HG03520 (cell line): Measurements from ENCODE around the gene MORN1.

Experiments used
- ATAC-seq: cut with Tn5 transposase; IDR thresholded peaks from one replicate; pipeline ENCODE4 v1.9.1; 2021; ENCODE audit warnings: mild to moderate bottlenecking, moderate library complexity; ENCODE audit not compliant: unreplicated experiment

Gene MORN1

DNA sequence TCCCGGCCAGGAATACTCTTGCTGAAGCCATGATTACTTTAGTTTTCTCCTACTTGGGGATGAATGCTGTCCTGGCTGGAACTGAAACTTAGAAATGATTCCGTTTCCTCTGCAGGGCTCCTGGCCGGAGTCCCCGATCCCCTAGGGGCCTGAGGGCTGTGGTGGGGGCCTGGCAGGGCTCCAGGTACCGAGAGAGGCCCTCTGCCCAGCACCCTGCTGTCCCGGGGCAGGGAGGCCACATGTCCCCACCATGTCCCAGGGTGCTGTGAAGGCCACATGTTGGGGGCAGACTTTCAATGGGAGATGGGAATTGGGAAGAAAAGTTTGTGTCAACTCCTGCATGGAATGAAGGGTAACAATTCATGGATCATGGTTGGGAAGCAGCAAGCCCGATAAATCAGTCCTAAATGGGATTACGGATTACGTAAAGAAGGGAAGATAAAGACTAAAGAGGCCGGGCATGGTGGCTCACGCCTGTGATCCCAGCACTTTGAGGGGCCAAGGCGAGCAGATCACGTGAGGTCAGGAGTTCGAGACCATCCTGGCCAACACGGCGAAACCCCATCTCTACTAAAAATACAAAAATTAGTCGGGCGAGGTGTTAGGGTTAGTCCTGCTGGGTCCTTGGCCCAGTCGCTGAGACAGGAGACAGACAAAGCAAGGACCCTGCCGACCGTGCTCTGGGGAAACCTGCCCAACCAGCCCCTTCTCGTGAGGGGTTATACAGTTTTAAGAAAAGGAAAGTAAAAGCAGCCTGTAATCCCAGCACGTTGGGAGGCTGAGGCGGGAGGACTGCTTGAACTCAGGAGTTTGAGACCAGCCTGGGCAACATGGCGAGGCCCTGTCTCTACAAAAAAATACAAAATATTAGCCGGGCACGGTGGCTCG lies 37.6 kb downstream of the MORN1 start:
- ATAC-seq = no peak

DNA sequence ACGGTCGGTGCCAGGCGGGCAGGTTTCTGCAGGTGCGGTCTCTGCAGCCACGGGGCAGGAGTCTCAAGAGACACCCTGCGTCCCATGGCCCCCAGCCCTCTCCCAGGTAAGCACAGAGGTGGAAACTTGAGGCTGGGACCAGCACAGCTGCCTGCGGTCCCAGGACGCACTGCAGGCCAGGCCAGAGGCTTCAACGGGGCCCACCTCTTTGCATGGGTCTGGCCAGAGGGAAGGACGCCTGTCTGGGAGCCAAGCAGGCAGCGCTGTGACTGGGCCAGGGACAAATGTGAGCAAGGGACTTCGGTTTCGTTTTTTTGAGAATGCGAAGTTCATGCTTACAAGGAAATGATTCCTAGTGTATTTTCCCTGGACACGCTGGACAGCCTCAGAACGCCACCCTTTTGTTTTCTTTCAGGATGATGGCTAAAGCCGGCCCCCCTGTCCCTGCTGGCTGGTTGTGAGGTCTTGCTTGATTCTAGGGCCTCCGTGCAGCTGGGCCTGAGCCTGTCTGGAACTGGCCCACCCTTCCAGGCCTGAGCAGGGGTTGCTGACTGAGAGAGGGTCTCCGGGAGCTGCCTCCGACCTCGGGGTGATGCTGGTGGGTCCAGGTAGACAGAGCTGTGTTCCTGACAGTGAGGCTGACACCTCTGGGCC lies 38.3 kb downstream of the MORN1 start:
- ATAC-seq = no peak

DNA sequence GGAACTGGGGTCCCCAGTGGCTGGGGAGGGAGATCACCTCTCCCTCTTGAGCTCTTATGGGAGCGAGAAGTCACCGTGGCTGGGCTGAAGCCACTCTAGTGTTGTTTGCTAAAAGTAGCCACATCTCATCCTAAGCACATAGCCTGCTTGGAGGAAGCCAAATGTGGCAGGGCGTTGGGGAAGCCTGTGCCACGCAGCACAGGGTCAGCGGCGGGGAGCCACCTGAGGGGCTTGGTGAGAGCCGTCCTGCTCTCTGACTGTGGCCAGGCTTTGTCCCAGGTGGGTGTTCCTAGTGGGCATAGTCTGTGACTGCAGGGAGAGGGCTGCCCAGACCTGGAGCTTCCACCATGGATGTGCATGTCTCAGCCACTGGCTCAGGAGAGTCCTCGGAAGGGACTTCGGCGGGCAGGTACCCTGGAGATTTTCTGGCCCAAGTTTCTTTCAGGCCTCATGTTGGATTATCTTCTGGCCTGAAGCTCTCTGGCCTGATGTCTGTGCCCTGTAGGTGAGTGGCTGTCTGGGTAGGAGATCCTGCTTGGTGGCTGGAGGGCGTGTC lies 38.9 kb downstream of the MORN1 start:
- no peak for ATAC-seq

GRCh38 chr1:2351723-2352122 lies 39.6 kb downstream of the MORN1 start:
- no peak for ATAC-seq

DNA sequence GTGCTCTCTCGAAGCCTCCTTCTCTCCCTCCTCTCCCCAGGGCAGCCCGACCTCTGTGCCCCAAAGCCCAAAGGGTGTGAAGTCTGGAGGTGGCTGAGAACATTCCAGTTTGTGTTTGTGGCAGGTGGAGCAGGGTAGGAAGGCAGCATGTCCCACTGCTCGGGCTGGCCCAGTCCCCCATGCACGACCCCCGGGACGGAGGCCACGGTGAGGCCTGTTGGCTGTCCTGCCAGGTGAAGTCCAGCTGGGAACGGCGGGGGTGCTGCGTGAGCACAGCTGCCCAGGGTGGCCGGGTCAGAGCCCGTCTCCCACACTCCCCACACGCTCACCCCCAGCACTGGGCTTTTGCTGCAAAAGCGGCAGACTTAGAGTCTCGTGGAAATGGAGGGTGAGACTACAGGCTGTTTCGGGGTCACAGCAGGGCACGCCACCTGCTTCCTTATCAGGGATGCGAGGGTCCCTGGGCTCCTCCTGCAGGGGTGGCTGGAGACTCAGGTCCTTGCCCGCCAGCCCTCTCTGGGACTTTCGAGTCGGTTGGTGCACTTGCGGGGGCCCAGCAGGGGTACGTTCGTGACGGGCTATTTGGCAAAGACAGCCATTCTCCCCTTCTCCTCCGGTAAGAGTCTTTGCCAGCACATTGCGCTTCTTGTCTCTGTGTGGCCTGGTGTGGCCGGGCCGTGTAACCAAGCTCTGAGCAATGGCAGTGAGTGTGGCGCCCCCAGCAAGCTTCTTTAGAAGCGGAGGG lies 40.3 kb downstream of the MORN1 start:
- no peak for ATAC-seq

GRCh38 chr1:2350501-2350900 lies 40.9 kb downstream of the MORN1 start:
- ATAC-seq = no peak

GRCh38 chr1:2349806-2350205 lies 41.5 kb downstream of the MORN1 start:
- no peak for ATAC-seq

- ATAC-seq = no peak
Measured at GRCh38 chr1:2348346-2349325, 42.7 kb downstream of the MORN1 start.

GRCh38 chr1:2347896-2348295 lies 43.5 kb downstream of the MORN1 start:
- no peak for ATAC-seq

DNA sequence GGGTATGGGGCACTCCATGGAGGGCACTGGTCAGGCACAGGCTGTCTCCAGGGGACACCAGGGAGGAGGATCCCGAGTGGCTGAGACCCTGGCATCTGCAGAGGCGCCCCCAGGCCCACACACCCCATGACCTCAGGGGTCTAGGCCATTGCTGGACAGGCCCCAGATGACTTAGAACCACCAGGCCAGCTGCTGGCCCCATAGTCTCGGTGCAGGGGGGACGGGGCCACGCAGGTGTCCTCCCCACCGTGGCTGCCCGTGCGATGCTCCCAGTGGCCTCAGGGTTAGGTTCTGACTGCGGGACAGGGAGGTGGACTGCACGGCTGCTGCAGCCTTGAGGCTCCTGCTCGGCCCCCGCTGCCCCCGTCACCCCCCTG lies 44.0 kb downstream of the MORN1 start:
- ATAC-seq = no peak

- ATAC-seq = no peak
Measured at GRCh38 chr1:2346691-2347408, 44.5 kb downstream of the MORN1 start.

GRCh38 chr1:2345297-2346075 lies 45.9 kb downstream of the MORN1 start:
- ATAC-seq = no peak

DNA sequence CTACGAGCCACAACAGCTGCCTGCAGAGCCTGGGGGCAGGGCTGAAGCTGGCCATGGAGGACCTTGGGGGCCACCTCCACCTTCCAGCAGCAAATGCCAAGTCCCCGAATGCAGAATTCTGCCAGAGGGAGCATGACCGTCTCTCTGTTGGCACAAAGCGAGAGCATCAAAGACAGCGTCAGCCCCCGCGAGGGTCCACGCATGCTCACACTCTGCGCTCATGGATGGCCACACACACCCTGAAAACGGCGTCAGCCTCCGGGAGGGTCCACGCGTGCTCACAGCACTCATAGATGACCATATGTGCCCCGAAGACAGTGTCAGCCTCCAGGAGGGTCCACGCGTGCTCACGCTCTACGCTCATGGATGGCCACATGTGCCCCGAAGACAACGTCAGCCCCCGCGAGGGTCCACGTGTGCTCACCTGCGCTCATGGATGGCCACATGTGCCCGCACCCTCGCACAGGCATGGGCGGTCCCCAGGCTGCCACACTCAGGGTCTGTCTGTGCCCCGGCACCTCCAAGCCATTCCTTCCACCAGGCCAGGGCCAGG lies 46.5 kb downstream of the MORN1 start:
- no peak for ATAC-seq

DNA sequence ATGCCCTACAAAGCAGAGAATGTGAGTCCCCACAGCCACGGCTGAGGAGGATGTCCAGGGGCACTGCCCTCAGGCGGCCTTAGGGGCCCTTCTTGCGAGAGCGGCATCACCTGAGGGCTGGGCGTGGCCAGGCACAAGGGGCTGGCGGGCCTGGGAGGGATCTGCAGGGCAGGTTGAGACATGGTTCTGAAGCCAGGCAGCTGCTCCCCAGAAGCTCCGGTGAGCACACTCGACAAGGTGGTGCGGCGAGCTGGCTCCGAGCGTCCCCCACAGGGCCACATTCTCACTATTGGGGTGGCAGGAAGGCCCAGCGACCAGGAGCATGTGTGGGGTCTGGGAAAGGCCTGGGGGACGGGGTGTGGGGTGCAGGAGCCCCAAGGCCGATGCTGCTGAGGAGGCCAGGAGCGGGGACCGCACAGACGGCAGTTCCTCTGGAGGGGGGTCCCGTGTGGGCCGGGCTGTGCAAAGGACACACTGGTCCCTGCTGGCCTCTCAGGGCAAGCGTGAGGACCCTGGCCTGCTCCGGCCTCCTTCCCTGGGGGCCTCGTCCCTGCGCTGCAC lies 47.2 kb downstream of the MORN1 start:
- ATAC-seq = no peak

DNA sequence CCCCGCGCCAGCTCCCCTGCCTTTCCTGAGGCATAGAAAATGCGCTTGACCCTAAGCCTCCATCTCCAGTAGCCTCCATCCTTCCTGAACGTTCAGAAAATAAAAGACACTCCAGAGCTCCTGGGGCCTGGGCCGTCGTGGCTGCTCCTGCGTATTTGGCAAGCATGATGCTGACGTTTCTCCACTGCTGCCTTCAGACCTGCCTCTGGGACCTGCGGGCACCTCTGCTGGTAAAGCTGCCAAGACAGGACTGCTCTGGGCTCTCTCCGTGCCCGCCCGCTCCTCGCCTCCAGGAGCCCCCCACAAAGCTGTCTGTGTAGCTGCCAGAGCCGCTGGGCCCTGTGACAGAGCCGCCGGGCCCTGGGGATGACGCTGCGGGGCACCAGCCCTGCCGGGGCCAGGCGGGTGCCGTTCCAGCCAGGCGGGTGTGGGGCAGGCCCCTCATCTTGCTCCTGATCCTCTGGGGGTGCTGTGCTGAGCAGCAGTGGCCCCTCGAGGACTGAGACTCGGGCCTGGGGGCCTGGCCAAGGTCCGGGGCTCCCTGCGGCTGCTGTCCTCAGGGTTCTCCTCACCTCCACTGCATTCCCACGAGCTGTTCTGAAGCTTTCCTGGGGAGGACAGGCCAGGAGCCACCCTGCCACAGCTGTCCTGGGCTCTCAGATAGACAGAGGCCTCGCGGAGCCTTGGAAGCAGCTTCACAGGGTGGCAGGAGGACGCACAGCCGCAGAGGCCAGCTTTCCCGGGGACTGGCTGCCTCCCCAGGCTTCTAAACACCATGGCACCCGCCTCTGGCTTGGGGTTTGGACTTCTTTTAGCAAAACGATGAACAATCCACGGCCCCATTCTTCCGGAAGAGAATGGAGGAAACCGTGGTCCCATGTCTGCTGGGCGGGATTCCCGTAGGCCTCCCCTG lies 48.1 kb downstream of the MORN1 start:
- ATAC-seq = no peak

- no peak for ATAC-seq
Measured at GRCh38 chr1:2342384-2343022, 48.9 kb downstream of the MORN1 start.
